Kidney (tissue), 14 donors: Measurements from ENCODE around the gene COBL. TPM values are rescaled to one million over a fixed set of nuclear protein-coding genes. Genes with fewer than 3 reads are reported as not detected.

ENCODE experiments used
- DNase-seq, 5 donors: peaks; one replicate each; pipeline ENCODE4 v3.0.0-alpha.2; 2013 to 2020
- FAIRE-seq: peaks from 2 replicates; lab custom pipeline; 2012; peaks lifted over from hg19 to GRCh38; lab: Jason Lieb, UNC
- H3K27ac ChIP-seq, 2 donors: one replicate each; pipeline ENCODE4 v1.7.0; 2013; ENCODE audit warnings: low read depth in 2 of 2, low read length in 2 of 2, inconsistent platforms in 1 of 2
- H3K27me3 ChIP-seq: one replicate; pipeline ENCODE4 v1.7.1; 2013; ENCODE audit warnings: low read length, inconsistent platforms; ENCODE audit not compliant: control insufficient read depth, insufficient read depth
- H3K36me3 ChIP-seq, 3 donors: one replicate each; pipeline versions ENCODE4 v1.7.0 to v1.7.1; 2013; ENCODE audit warnings: low read length in 3 of 3, control low read depth in 1 of 3, inconsistent platforms in 1 of 3; ENCODE audit not compliant: insufficient read depth in 3 of 3, control insufficient read depth in 2 of 3
- H3K4me1 ChIP-seq, 3 donors: one replicate each; pipeline versions ENCODE4 v1.7.0 to v1.7.1; 2013; ENCODE audit warnings: low read length in 3 of 3, inconsistent platforms in 1 of 3, low read depth in 1 of 3; ENCODE audit not compliant: control insufficient read depth in 2 of 3, insufficient read depth in 2 of 3
- H3K4me3 ChIP-seq, 3 donors: one replicate each; pipeline versions ENCODE4 v1.7.0 to v1.8.1; 2013; ENCODE audit warnings: low read length in 3 of 3, control low read depth in 1 of 3, inconsistent platforms in 1 of 3
- H3K9ac ChIP-seq, 3 donors: one replicate each; pipeline versions ENCODE4 v1.7.0 to v1.7.1; 2013; ENCODE audit warnings: low read length in 3 of 3, control low read depth in 1 of 3, inconsistent platforms in 1 of 3
- H3K9me3 ChIP-seq, 3 donors: one replicate each; pipeline versions ENCODE4 v1.7.0 to v1.7.1; 2013; ENCODE audit warnings: low read length in 3 of 3, control low read depth in 1 of 3, inconsistent platforms in 1 of 3; ENCODE audit not compliant: control insufficient read depth in 2 of 3, insufficient read depth in 1 of 3
- CTCF ChIP-seq: IDR thresholded peaks from 3 replicates; pipeline ENCODE4 v1.5.1; 2012; ENCODE audit warnings: mild to moderate bottlenecking, moderate library complexity, borderline replicate concordance; ENCODE audit not compliant: insufficient read depth; ENCODE audit errors: extremely low read depth
- intact Hi-C: fragments of 100-400 bp; cut with DNase I; formaldehyde crosslinking; loops from one replicate; pipeline ENCODE4 v1.11.1; 2022
- polyA plus RNA-seq: library from polyadenylated mRNA; stranded (reverse); fragments of 350-450 nt; fragmentation: Illumina TruSeq; extraction: RNeasy Lipid Tissue Mini Kit (QIAGEN cat#74804); gene quantifications from one replicate; pipeline ENCODE4 v1.2.3, GENCODE V29; 2014; ENCODE audit warnings: low read depth, low replicate concordance; ENCODE audit not compliant: insufficient read depth
- total RNA-seq: library from RNA; stranded (reverse); fragmentation: NEBNext Ultra II Directional; extraction: Animal tissue kit (Norgen Biotek cat#: 25700); gene quantifications from one replicate; pipeline ENCODE4 v1.2.1, GENCODE V29; 2021
- donor health status: control.
- donor health status: control.
- donor health status: control.
- donor health status: control.
- donor health status: control.
- donor health status: DM: yes; HTN: yes; CAD: no.
- donor health status: Normal renal cell carcinoma (clear cell type).

The COBL gene
- total and polyA plus RNA-seq, 2 donors from 2014 or later = 9.8 to 42.7 TPM

- no peak for TF ChIP-seq CTCF
Observed at GRCh38 chr7:51279391-51280023, 37.1 kb downstream of the COBL start.

GRCh38 chr7:51278797-51279196 lies 37.8 kb downstream of the COBL start:
- Histone ChIP-seq H3K36me3 (no peaks in the 10 kb centered on the region), H3K27me3 (no peaks in the 10 kb centered on the region), H3K9ac (no peak overlapping the region), H3K9me3 (no peaks in the 10 kb centered on the region), H3K27ac (no peak overlapping the region), H3K4me1 (peaks cover 0 to 3% (median 0%) of the 10 kb centered on the region in 3 donors), H3K4me3 (no peak overlapping the region)
- DNase-seq (peak in 2 of 5 donors; percentile 22 to 33), FAIRE-seq (no peak)
- no peak for TF ChIP-seq CTCF
- intact Hi-C loops = no loop called here

More at GRCh38 chr7:51279391-51280023, 37.1 kb downstream of the COBL start:
- DNase-seq (no peak), FAIRE-seq (no peak)
- Histone ChIP-seq H3K9me3 (no peaks in the 10 kb centered on the region), H3K9ac (no peak overlapping the region), H3K4me3 (no peak overlapping the region), H3K36me3 (no peaks in the 10 kb centered on the region), H3K27me3 (no peaks in the 10 kb centered on the region), H3K4me1 (peaks cover 0 to 3% (median 0%) of the 10 kb centered on the region in 3 donors), H3K27ac (no peak overlapping the region)
- intact Hi-C loops = no loop called here

DNA sequence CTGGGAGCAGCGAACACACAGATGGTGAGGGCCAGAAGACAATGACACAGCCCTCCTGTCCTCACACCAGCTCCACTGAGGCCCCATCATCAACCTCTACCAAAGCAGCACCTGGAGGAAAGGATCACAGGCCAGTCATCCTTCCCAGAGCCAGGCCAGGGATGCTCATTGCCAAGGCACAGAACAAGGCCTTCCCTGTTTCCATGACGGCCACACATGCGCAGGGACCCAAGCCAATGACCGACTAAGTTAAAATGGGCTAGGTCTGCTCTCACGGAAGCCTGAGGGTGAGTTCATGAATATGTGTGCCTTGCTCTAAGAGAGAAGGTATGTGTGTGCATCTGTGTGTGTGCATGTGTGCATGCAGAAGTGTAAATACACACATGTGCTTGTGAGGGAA lies 39.6 kb downstream of the COBL start:
- FAIRE-seq (no peak), DNase-seq (no peak)
- no peak overlapping the region for H3K27ac ChIP-seq
- H3K4me3 ChIP-seq = no peak overlapping the region
- H3K4me1 ChIP-seq = peaks cover 0 to 3% (median 0%) of the 10 kb centered on the region in 3 donors
- no peaks in the 10 kb centered on the region for H3K36me3 ChIP-seq
- no peaks in the 10 kb centered on the region for H3K27me3 ChIP-seq
- intact Hi-C loops = no loop called here
- no peak for TF ChIP-seq CTCF
- H3K9ac ChIP-seq = no peak overlapping the region
- no peaks in the 10 kb centered on the region for H3K9me3 ChIP-seq
